Panc1 (cell line): ENCODE results near the gene ACOXL. TPM values are rescaled to one million over a fixed set of nuclear protein-coding genes. Genes with fewer than 3 reads are reported as not detected.

Experiments
- ATAC-seq: fragments of 200-7000 bp; cut with Tn5 transposase; 2 replicates; pipeline ENCODE4 v1.9.1; 2020; ENCODE audit warnings: mild to moderate bottlenecking, moderate library complexity
- BruUV-seq: library from RNA; stranded (reverse); fragments of 400-500 nt; replicated peaks from 2 replicates; lab custom pipeline; 2021; lab: Mats Ljungman, UMichigan
- CTCF ChIA-PET: fragments of 300-600 bp; sonication (Branson Sonifier 250); formaldehyde crosslinking; loops from one replicate; lab custom pipeline; 2022; ENCODE audit warnings: antibody characterized with exemption; lab: Charles Lee
- POLR2A ChIA-PET: fragments of 300-600 bp; sonication (Branson Sonifier 250); formaldehyde crosslinking; loops from one replicate; lab custom pipeline; 2022; ENCODE audit warnings: antibody characterized with exemption; lab: Charles Lee
- DNase-seq: peaks from one replicate; pipeline ENCODE4 v3.0.0-alpha.2; 2010; ENCODE audit warnings: low read depth, low spot score
- H3K27ac ChIP-seq: 2 replicates; pipeline ENCODE4 v1.5.1; 2011; ENCODE audit warnings: mild to moderate bottlenecking, low read length, inconsistent platforms
- H3K27me3 ChIP-seq: fragments of 200-500 bp; sonication (Bioruptor generic); 2 replicates; pipeline ENCODE4 v1.6.0; 2014; ENCODE audit warnings: low read length, inconsistent platforms; ENCODE audit not compliant: control insufficient read depth, insufficient read depth
- H3K36me3 ChIP-seq: fragments of 200-500 bp; sonication (Bioruptor generic); 2 replicates; pipeline ENCODE4 v1.5.1; 2014; ENCODE audit warnings: inconsistent platforms, mild to moderate bottlenecking, low read length, moderate library complexity; ENCODE audit not compliant: control insufficient read depth, insufficient read depth
- H3K4me1 ChIP-seq: 2 replicates; pipeline ENCODE4 v1.5.1; 2011; ENCODE audit warnings: inconsistent platforms, mild to moderate bottlenecking, low read length, moderate library complexity; ENCODE audit not compliant: control insufficient read depth, insufficient read depth
- H3K4me3 ChIP-seq, 2 experiments: 2 replicates each; pipeline ENCODE4 v1.5.1; 2011 to 2012; ENCODE audit warnings: low read depth in 2 of 2, low read length in 2 of 2, mild to moderate bottlenecking in 2 of 2, inconsistent platforms in 1 of 2, moderate library complexity in 1 of 2
- H3K9me3 ChIP-seq: fragments of 200-500 bp; sonication (Bioruptor generic); 2 replicates; pipeline ENCODE4 v1.5.1; 2014; ENCODE audit warnings: low read depth, mild to moderate bottlenecking, inconsistent platforms, low read length, moderate library complexity; ENCODE audit not compliant: control insufficient read depth, insufficient read depth
- CTCF ChIP-seq: fragments of 450-650 bp; IDR thresholded peaks from 2 replicates; pipeline ENCODE4 v1.5.1; 2017; ENCODE audit warnings: mild to moderate bottlenecking
- POLR2AphosphoS5 ChIP-seq: IDR thresholded peaks from 2 replicates; pipeline ENCODE4 v1.6.1; 2012; ENCODE audit warnings: mild to moderate bottlenecking, low read depth, low read length, moderate library complexity
- REST ChIP-seq, 2 experiments: IDR thresholded peaks; 2 replicates each; pipeline ENCODE4 v1.6.1; 2011 to 2012; ENCODE audit warnings: low read depth in 2 of 2, control low read depth in 1 of 2, low read length in 1 of 2, mild to moderate bottlenecking in 1 of 2, moderate library complexity in 1 of 2; ENCODE audit not compliant: insufficient read depth in 1 of 2
- SIN3A ChIP-seq: IDR thresholded peaks from 2 replicates; pipeline ENCODE4 v1.6.1; 2012; ENCODE audit warnings: low read depth, mild to moderate bottlenecking, low read length, moderate library complexity, borderline replicate concordance; ENCODE audit not compliant: insufficient read depth
- TCF7L2 ChIP-seq: IDR thresholded peaks from 2 replicates; pipeline ENCODE4 v1.6.1; 2011; ENCODE audit warnings: mild to moderate bottlenecking, low read depth, low read length, inconsistent platforms
- in situ Hi-C: cut with HindIII; loops from 2 replicates; pipeline ENCODE4 v1.10.0; 2016; ENCODE audit warnings: low sequenced_read_pairs, low pct_unique_long_range_greater_than_20kb
- intact Hi-C: fragments of 100-400 bp; cut with micrococcal nuclease; formaldehyde crosslinking; loops from one replicate; pipeline ENCODE4 v1.10.0; 2022; ENCODE audit not compliant: unreplicated experiment
- total RNA-seq: library from RNA; stranded (reverse); gene quantifications from one replicate; pipeline ENCODE4 v1.2.1, GENCODE V29; 2021; ENCODE audit not compliant: unreplicated experiment

The ACOXL gene
- total RNA-seq, 1 experiment from 2014 or later = 4.9 TPM

GRCh38 chr2:110731064-110731463 lies 1.3 kb upstream of the ACOXL start:
- POLR2A ChIA-PET = no interaction called here
- no peak for ATAC-seq
- no TSS peak for BruUV-seq

GRCh38 chr2:110735366-110735765 lies 3.0 kb downstream of the ACOXL start:
- Histone ChIP-seq H3K36me3 (no peaks in the 10 kb centered on the region; the same call in 1 of the 2 replicates), H3K4me1 (no peaks in the 10 kb centered on the region), H3K27me3 (peaks cover 17% of the 10 kb centered on the region), H3K27ac (no peak overlapping the region), H3K4me3 (no peak overlapping the region), H3K9me3 (no peaks in the 10 kb centered on the region; the same call in 1 of the 2 replicates)
- no TSS peak for BruUV-seq
- DNase-seq (no peak), ATAC-seq (peak; percentile 40; the same call in 1 of the 2 replicates)
- ChIA-PET CTCF (no interaction called here), POLR2A (no interaction called here)
- in situ Hi-C loops = no loop called here
- TF ChIP-seq POLR2AphosphoS5 (no peak), CTCF (no peak), TCF7L2 (no peak), SIN3A (no peak), REST (IDR thresholded peaks at IDR 0.05; ENCODE audit: insufficient read depth in 1 of 2, low read depth in 2 of 2, low read length in 1 of 2) (no peak)
- intact Hi-C loops = no loop called here

More at GRCh38 chr2:110731064-110731463, 1.3 kb upstream of the ACOXL start:
- Histone ChIP-seq H3K36me3 (no peaks in the 10 kb centered on the region; the same call in 1 of the 2 replicates), H3K4me1 (no peaks in the 10 kb centered on the region), H3K9me3 (no peaks in the 10 kb centered on the region), H3K27ac (no peak overlapping the region), H3K4me3 (no peak overlapping the region), H3K27me3 (peaks cover 17% of the 10 kb centered on the region)
- in situ Hi-C loops = no loop called here
- intact Hi-C loops = no loop called here
- CTCF ChIA-PET = no interaction called here
- DNase-seq = no peak
- TF ChIP-seq POLR2AphosphoS5 (no peak), TCF7L2 (no peak), SIN3A (no peak), REST (IDR thresholded peaks at IDR 0.05; ENCODE audit: insufficient read depth in 1 of 2, low read depth in 2 of 2, low read length in 1 of 2) (no peak), CTCF (no peak)
